MM.1S (cell line): ENCODE results near the gene CLIC5.

Experiments
- CTCF ChIP-seq: fragments of 300-600 bp; sonication (generic); IDR thresholded peaks from 2 replicates; pipeline ENCODE4 v1.5.1; 2016; ENCODE audit warnings: antibody characterized with exemption, low read length, mixed read lengths
- EZH2 ChIP-seq: fragments of 300-600 bp; sonication (generic); optimal IDR thresholded peaks from 2 replicates; pipeline ENCODE3; 2017; ENCODE audit warnings: low read depth, mild to moderate bottlenecking, antibody characterized with exemption, low read length, mixed read lengths

- no peak for TF ChIP-seq CTCF
- TF ChIP-seq EZH2: no peak
These were observed 27.8 kb downstream of the CLIC5 start for GRCh38 chr6:45987856-45988255.
